Choroid plexus epithelial cell (primary cell): ENCODE results near the gene SERPINH1.

Source experiments
- DNase-seq: peaks from one replicate; pipeline ENCODE4 v3.0.0-alpha.2; 2010; ENCODE audit warnings: low read depth
- H3K4me3 ChIP-seq: 2 replicates; pipeline ENCODE4 v1.5.1; 2011; ENCODE audit warnings: low read depth, mild to moderate bottlenecking, control low read depth, low read length, moderate library complexity
- CTCF ChIP-seq: conservative IDR thresholded peaks from 2 replicates; pipeline ENCODE4 v1.5.1; 2011; ENCODE audit warnings: low read depth, mild to moderate bottlenecking, control low read depth, inconsistent platforms, low read length, moderate library complexity

Gene SERPINH1

GRCh38 chr11:75591371-75591770, 29.3 kb downstream of the SERPINH1 start:
- TF ChIP-seq CTCF: no peak
- H3K4me3 ChIP-seq: no peak overlapping the region
- no peak for DNase-seq

- TF ChIP-seq CTCF: no peak
- no peak for DNase-seq
- no peak overlapping the region for H3K4me3 ChIP-seq
Observed at GRCh38 chr11:75591966-75592365, 29.9 kb downstream of the SERPINH1 start.

- no peak for TF ChIP-seq CTCF
- no peak for DNase-seq
- no peak overlapping the region for H3K4me3 ChIP-seq
Observed at GRCh38 chr11:75592715-75593114, 30.7 kb downstream of the SERPINH1 start.

- H3K4me3 ChIP-seq: no peak overlapping the region
- no peak for TF ChIP-seq CTCF
- DNase-seq: no peak
Observed at GRCh38 chr11:75593286-75593915, 31.3 kb downstream of the SERPINH1 start.

GRCh38 chr11:75594211-75594610, 32.2 kb downstream of the SERPINH1 start:
- TF ChIP-seq CTCF: no peak
- H3K4me3 ChIP-seq: no peak overlapping the region
- DNase-seq: no peak

GRCh38 chr11:75595429-75595828, 33.4 kb downstream of the SERPINH1 start:
- DNase-seq: no peak
- no peak overlapping the region for H3K4me3 ChIP-seq
- no peak for TF ChIP-seq CTCF

- no peak for DNase-seq
- no peak for TF ChIP-seq CTCF
- no peak overlapping the region for H3K4me3 ChIP-seq
Observed at GRCh38 chr11:75596914-75597313, 34.9 kb downstream of the SERPINH1 start.
